Measurements from ENCODE around the gene RRP36.

DNA sequence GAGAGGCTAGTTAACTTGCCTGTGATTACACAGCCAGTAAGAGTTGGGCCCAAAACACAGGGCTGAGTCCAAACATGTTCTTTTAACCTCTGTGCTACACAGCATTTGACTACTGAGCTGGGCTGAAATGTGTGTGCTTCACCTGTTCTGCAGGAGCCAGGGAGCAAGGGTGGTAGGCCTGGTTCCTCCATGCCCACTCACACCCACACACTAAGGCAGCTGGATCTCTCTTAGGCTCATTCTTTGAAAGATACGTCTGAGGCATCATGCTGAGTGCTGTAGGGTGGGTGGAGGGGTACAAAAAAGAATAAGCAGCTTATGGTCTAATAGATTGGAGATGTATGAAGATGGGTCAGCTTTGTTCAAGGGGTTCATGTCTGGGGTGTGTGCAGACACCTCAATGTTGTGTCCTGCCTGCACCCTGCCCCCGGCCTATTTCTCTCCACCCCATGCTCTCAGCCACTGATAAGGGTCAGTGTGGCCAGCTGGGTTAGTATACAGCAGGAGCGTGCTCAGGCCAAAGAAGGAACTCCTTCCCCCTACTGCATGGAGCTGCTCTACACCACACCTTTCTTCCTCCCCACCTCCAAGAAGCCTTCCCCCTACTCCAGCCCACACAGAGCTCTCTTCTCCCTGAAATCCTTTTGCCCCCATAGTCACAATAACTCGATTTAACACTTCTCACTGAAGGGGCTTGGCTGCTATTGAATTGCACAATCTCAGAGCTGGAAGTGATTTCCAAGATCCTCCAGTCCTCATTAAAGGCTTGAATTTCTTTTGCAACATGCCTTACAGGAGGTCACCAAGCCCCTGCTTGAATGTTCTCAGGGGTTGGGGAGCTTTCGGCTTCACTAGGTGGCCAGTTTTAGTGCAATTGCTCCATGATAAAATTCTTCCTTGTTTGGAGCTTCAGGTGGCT, 33.6 kb upstream of the RRP36 start:
- TF ChIP-seq, protein P1, sequence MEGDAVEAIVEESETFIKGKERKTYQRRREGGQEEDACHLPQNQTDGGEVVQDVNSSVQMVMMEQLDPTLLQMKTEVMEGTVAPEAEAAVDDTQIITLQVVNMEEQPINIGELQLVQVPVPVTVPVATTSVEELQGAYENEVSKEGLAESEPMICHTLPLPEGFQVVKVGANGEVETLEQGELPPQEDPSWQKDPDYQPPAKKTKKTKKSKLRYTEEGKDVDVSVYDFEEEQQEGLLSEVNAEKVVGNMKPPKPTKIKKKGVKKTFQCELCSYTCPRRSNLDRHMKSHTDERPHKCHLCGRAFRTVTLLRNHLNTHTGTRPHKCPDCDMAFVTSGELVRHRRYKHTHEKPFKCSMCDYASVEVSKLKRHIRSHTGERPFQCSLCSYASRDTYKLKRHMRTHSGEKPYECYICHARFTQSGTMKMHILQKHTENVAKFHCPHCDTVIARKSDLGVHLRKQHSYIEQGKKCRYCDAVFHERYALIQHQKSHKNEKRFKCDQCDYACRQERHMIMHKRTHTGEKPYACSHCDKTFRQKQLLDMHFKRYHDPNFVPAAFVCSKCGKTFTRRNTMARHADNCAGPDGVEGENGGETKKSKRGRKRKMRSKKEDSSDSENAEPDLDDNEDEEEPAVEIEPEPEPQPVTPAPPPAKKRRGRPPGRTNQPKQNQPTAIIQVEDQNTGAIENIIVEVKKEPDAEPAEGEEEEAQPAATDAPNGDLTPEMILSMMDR (IDR thresholded peaks at IDR 0.05): no peak
- TF ChIP-seq EZH2 (IDR thresholded peaks at IDR 0.05): no peak

All from neural progenitor cell (in vitro differentiated cells).